Measurements from ENCODE around the gene BICRAL. TPM values are rescaled to one million over a fixed set of nuclear protein-coding genes. Genes with fewer than 3 reads are reported as not detected.
"Not testable (repeated sequence)": the region's sequence is repeated elsewhere in the genome, so short reads cannot be mapped to it uniquely, and the experiment has no call there.

The BICRAL gene
- total RNA-seq, 1 donor from 2014 or later = 2.9 TPM

DNA sequence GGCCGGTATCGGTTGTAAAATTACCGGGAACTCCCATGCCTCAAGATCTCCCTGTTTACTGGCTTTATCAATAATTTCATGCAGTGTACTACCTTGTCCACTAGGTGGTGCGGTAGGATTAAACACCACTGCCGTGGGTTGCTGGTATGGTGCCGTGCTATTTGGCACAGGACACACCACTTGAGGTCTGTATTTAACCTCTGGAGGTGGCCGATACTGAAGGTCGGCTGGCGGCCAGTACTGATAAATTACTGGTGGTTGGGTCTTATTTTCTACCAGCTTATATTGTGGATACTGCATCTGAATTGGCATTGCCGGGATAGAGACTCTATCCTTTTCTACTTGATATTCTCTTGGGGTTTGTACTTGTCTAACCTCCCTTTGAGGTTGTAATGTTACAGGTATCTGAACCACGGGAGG lies 119.7 kb downstream of the BICRAL start:
- no peak overlapping the region for H3K4me3 ChIP-seq (ENCODE audit: low read depth, low read length)
- TF ChIP-seq, protein P1, sequence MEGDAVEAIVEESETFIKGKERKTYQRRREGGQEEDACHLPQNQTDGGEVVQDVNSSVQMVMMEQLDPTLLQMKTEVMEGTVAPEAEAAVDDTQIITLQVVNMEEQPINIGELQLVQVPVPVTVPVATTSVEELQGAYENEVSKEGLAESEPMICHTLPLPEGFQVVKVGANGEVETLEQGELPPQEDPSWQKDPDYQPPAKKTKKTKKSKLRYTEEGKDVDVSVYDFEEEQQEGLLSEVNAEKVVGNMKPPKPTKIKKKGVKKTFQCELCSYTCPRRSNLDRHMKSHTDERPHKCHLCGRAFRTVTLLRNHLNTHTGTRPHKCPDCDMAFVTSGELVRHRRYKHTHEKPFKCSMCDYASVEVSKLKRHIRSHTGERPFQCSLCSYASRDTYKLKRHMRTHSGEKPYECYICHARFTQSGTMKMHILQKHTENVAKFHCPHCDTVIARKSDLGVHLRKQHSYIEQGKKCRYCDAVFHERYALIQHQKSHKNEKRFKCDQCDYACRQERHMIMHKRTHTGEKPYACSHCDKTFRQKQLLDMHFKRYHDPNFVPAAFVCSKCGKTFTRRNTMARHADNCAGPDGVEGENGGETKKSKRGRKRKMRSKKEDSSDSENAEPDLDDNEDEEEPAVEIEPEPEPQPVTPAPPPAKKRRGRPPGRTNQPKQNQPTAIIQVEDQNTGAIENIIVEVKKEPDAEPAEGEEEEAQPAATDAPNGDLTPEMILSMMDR (conservative IDR thresholded peaks at IDR 0.05; ENCODE audit: low read depth, low read length) = peak; percentile 82
- peak; percentile 27 for DNase-seq (ENCODE audit: low read depth)

- DNase-seq (ENCODE audit: low read depth); H3K4me3 ChIP-seq (ENCODE audit: low read depth, low read length): not testable (repeated sequence)
Observed at GRCh38 chr6:42902429-42903263, 120.8 kb downstream of the BICRAL start.

DNA sequence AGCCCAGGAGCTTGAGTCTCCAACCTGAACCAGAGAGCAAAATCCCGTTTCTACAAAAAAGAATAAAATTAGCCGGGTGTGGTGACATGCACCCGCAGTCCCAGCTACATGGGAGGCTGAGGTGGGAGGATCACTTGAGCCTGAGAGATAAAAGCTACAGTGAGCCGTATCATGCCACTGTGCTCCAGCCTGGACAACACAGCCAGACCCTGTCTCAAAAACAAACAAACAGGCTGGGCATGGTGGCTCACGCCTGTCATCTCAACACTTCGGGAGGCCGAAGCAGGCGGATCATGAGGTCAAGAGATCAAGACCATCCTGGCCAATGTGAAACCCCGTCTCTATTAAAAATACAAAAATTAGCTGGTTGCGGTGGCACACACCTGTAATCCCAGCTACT lies 122.6 kb downstream of the BICRAL start:
- no peak for DNase-seq (ENCODE audit: low read depth)
- no peak overlapping the region for H3K4me3 ChIP-seq (ENCODE audit: low read depth, low read length)
- TF ChIP-seq, protein P1 (conservative IDR thresholded peaks at IDR 0.05; ENCODE audit: low read depth, low read length) = no peak

GRCh38 chr6:42907336-42907735 lies 125.5 kb downstream of the BICRAL start:
- no peak for DNase-seq (ENCODE audit: low read depth)
- TF ChIP-seq, protein P1 (conservative IDR thresholded peaks at IDR 0.05; ENCODE audit: low read depth, low read length) = no peak
- no peak overlapping the region for H3K4me3 ChIP-seq (ENCODE audit: low read depth, low read length)

GRCh38 chr6:42909835-42910234 lies 128.0 kb downstream of the BICRAL start:
- H3K4me3 ChIP-seq (ENCODE audit: low read depth, low read length) = no peak overlapping the region
- TF ChIP-seq, protein P1 (conservative IDR thresholded peaks at IDR 0.05; ENCODE audit: low read depth, low read length) = no peak
- no peak for DNase-seq (ENCODE audit: low read depth)

DNA sequence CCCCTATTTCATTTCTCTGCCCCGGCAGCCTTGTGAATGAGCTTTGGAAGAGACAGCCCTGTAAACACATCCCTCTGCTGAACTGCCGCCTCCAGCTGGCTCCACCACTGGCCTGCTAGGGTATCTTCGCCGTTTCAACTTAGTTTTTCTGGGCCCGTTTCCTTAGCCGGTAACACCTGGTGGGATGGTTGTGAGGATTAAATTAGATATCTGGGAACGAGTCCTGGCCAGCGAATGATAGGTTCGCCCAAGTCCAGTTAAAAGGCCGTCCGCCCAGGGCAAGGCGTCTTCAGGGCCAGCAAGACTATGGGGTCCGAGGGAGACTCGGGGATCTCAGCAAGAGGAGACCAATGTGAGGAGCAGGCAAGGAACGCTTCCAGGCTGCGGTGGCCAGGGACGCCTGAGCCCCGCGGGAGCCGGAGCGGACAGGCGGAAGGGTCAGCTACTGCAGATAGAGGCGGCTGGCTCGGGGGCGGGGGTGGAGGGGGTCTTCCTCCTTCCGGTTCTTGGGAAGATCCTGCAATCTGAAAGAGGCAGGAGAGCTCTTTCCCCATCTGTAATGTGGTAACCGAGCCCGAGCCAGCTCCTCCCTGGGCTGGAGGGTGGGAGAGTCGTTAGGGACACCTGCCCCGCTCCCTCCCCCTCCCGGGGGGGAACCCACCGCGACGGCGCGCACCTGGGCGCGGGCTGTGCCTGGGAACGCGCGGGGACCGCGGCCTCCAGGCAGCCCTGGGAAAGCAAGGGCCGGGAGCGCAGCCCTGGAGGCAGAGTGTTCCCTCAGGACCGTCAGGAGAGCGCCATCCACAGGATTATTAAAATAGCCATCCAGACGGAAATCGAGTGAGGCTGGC lies 129.5 kb downstream of the BICRAL start:
- TF ChIP-seq, protein P1 (conservative IDR thresholded peaks at IDR 0.05; ENCODE audit: low read depth, low read length) = peak; percentile 17
- peak overlapping the region; percentile 38 for H3K4me3 ChIP-seq (ENCODE audit: low read depth, low read length)
- DNase-seq (ENCODE audit: low read depth) = no peak

DNA sequence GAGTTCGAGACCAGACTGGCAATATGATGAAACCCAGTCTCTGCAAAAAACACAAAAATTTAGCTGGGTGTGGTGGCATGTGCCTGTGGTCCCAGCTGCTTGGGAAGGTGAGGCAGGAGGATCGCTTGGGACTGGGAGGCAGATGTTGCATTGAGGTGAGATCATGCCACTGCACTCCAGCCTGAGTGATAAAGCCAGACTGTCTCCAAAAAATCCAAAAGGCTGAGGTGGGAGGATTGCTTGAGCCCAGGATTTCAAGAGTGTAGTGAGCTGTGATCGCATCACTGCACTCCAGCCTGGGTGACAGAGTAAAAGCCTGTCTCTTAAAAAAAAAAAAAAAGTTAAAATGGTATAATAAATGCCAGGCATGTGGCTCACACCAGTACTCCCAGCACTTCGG lies 132.7 kb downstream of the BICRAL start:
- no peak for DNase-seq (ENCODE audit: low read depth)
- TF ChIP-seq, protein P1 (conservative IDR thresholded peaks at IDR 0.05; ENCODE audit: low read depth, low read length) = no peak
- H3K4me3 ChIP-seq (ENCODE audit: low read depth, low read length) = no peak overlapping the region

Measured in epithelial cell of proximal tubule (primary cell).